A673 (cell line): ENCODE measurements around the gene SPACA5. TPM values are rescaled to one million over a fixed set of nuclear protein-coding genes. Genes with fewer than 3 reads are reported as not detected.
"Not testable (repeated sequence)": the region's sequence is repeated elsewhere in the genome, so short reads cannot be mapped to it uniquely, and the experiment has no call there.

Experiments used
- BruUV-seq: library from RNA; stranded (reverse); fragments of 400-500 nt; replicated peaks from 2 replicates; lab custom pipeline; 2021; lab: Mats Ljungman, UMichigan
- CTCF ChIA-PET: fragments of 300-600 bp; sonication (Branson Sonifier 250); formaldehyde crosslinking; loops from one replicate; lab custom pipeline; 2022; ENCODE audit warnings: antibody characterized with exemption; lab: Charles Lee
- POLR2A ChIA-PET: fragments of 300-600 bp; sonication (Branson Sonifier 250); formaldehyde crosslinking; loops from one replicate; lab custom pipeline; 2022; ENCODE audit warnings: antibody characterized with exemption; ENCODE audit not compliant: low non-redundant PET; lab: Charles Lee
- DNase-seq: peaks from one replicate; pipeline ENCODE4 v3.0.0-alpha.2; 2015; ENCODE audit warnings: low spot score
- H3K27ac ChIP-seq: fragments of 200-600 bp; sonication (generic); 2 replicates; pipeline ENCODE4 v1.5.1; 2016; ENCODE audit warnings: mixed run types, low read depth, mild to moderate bottlenecking, mixed read lengths, antibody characterized with exemption, low read length; ENCODE audit not compliant: poor library complexity, severe bottlenecking
- H3K27me3 ChIP-seq: fragments of 200-600 bp; sonication (generic); replicated peaks from 2 replicates; pipeline ENCODE4 v1.6.1; 2017; ENCODE audit warnings: mixed run types, low read depth, mild to moderate bottlenecking, mixed read lengths, antibody characterized with exemption, low read length; ENCODE audit not compliant: insufficient read depth, poor library complexity
- H3K36me3 ChIP-seq: fragments of 200-600 bp; sonication (generic); 2 replicates; pipeline ENCODE4 v1.6.1; 2016; ENCODE audit warnings: mixed run types, mild to moderate bottlenecking, mixed read lengths, antibody characterized with exemption, low read length; ENCODE audit not compliant: insufficient read depth, poor library complexity, severe bottlenecking
- H3K4me1 ChIP-seq: fragments of 200-600 bp; sonication (generic); 2 replicates; pipeline ENCODE4 v1.6.1; 2017; ENCODE audit warnings: mixed run types, mild to moderate bottlenecking, mixed read lengths, antibody characterized with exemption, low read length; ENCODE audit not compliant: insufficient read depth, poor library complexity, severe bottlenecking
- H3K4me3 ChIP-seq: fragments of 200-600 bp; sonication (generic); 2 replicates; pipeline ENCODE4 v1.5.1; 2016; ENCODE audit warnings: low read depth, mixed run types, mild to moderate bottlenecking, mixed read lengths, low read length; ENCODE audit not compliant: poor library complexity, severe bottlenecking
- H3K9me3 ChIP-seq: fragments of 200-600 bp; sonication (generic); 2 replicates; pipeline ENCODE4 v1.6.1; 2016; ENCODE audit warnings: mixed run types, low read depth, mild to moderate bottlenecking, mixed read lengths, antibody characterized with exemption, low read length; ENCODE audit not compliant: poor library complexity, severe bottlenecking
- CTCF ChIP-seq: fragments of 300-800, 200-600 bp; sonication (generic); conservative IDR thresholded peaks from 2 replicates; pipeline ENCODE4 v1.5.1; 2017; ENCODE audit warnings: low read depth, mild to moderate bottlenecking, antibody characterized with exemption, low read length, moderate library complexity, mixed read lengths
- EZH2 ChIP-seq: fragments of 200-600 bp; sonication (generic); IDR thresholded peaks from 2 replicates; pipeline ENCODE4 v1.6.1; 2017; ENCODE audit warnings: borderline replicate concordance, low read depth, mild to moderate bottlenecking, mixed read lengths, antibody characterized with exemption, low read length; ENCODE audit not compliant: poor library complexity, severe bottlenecking
- intact Hi-C: fragments of 100-400 bp; cut with micrococcal nuclease; formaldehyde crosslinking; loops from one replicate; pipeline ENCODE4 v1.10.0; 2022; ENCODE audit not compliant: unreplicated experiment
- total RNA-seq: library from RNA; stranded (reverse); gene quantifications from 2 replicates; pipeline ENCODE4 v1.2.3, GENCODE V29; 2021

Gene SPACA5
- total RNA-seq, 1 experiment from 2014 or later: not detected

GRCh38 chrX:48003758-48004457 lies 2.9 kb upstream of the SPACA5 start, which contains the start of gene ZNF182:
TSS of gene ZNF182 (minus strand) at chrX:48003989. CDS start at chrX:48002609, 1,380 bp downstream.
- TF ChIP-seq EZH2: no peak
- TF ChIP-seq CTCF: no peak
- Histone ChIP-seq H3K27me3 (no peaks in the 10 kb centered on the region), H3K4me3 (peak within 1 kb of the TSS; percentile 59), H3K36me3 (peaks cover 5% of the 10 kb centered on the region), H3K27ac (peak within 1 kb of the TSS; percentile 80), H3K4me1 (no peaks in the 10 kb centered on the region), H3K9me3 (no peaks in the 10 kb centered on the region)
- BruUV-seq: no TSS peak
- POLR2A ChIA-PET: no interaction called here
- intact Hi-C loops: no loop called here
- DNase-seq: peak; percentile 94
- CTCF ChIA-PET: no interaction called here

GRCh38 chrX:48009445-48009960 lies 2.7 kb downstream of the SPACA5 start:
- BruUV-seq, CTCF ChIA-PET, intact Hi-C loops, H3K9me3 ChIP-seq, H3K4me1 ChIP-seq, H3K36me3 ChIP-seq, H3K27ac ChIP-seq, POLR2A ChIA-PET, H3K27me3 ChIP-seq, H3K4me3 ChIP-seq, DNase-seq: not testable (repeated sequence)

GRCh38 chrX:48016583-48017310 lies 10.0 kb downstream of the SPACA5 start:
- H3K27me3 ChIP-seq, H3K9me3 ChIP-seq, H3K36me3 ChIP-seq, BruUV-seq, H3K4me3 ChIP-seq, CTCF ChIA-PET, POLR2A ChIA-PET, H3K4me1 ChIP-seq, H3K27ac ChIP-seq, DNase-seq, intact Hi-C loops: not testable (repeated sequence)

- intact Hi-C loops: loop anchor here (5.0 to 10.0 kb wide), 2 partner anchors 265 to 378 kb away; no protein-coding TSS in a partner anchor
Measured at GRCh38 chrX:48019892-48020291, 13.1 kb downstream of the SPACA5 start.

GRCh38 chrX:48020472-48020871 lies 13.7 kb downstream of the SPACA5 start:
- H3K4me1 ChIP-seq, CTCF ChIA-PET, H3K36me3 ChIP-seq, H3K27me3 ChIP-seq, DNase-seq, BruUV-seq, H3K9me3 ChIP-seq, POLR2A ChIA-PET: not testable (repeated sequence)
- Histone ChIP-seq H3K4me3 (peak overlapping the region; percentile 55), H3K27ac (peak overlapping the region; percentile 99)
- intact Hi-C loops: loop anchor here (5.0 to 10.0 kb wide), 2 partner anchors 266 to 378 kb away; no protein-coding TSS in a partner anchor

More at GRCh38 chrX:48019892-48020291, 13.1 kb downstream of the SPACA5 start:
- CTCF ChIA-PET, H3K27ac ChIP-seq, POLR2A ChIA-PET, H3K27me3 ChIP-seq, BruUV-seq, H3K36me3 ChIP-seq, H3K4me1 ChIP-seq, DNase-seq, H3K9me3 ChIP-seq, H3K4me3 ChIP-seq: not testable (repeated sequence)
